Fibroblast of lung (primary cell): Measurements from ENCODE around the gene FAM180A.

Source experiments
- EZH2 ChIP-seq: IDR thresholded peaks from 2 replicates; pipeline ENCODE4 v1.5.1; 2012; ENCODE audit warnings: low read length, control low read depth, mild to moderate bottlenecking; ENCODE audit errors: missing control alignments
- TF ChIP-seq, protein P1 (sequence below), 2 donors: IDR thresholded peaks in 1 of 2; conservative IDR thresholded peaks in 1 of 2; 1 replicate in 1 of 2; 2 replicates in 1 of 2; pipeline ENCODE4 v1.5.1; 2011 to 2012; ENCODE audit warnings: low read length in 2 of 2, control low read depth in 1 of 2, inconsistent platforms in 1 of 2, low read depth in 1 of 2, mild to moderate bottlenecking in 1 of 2

DNA sequence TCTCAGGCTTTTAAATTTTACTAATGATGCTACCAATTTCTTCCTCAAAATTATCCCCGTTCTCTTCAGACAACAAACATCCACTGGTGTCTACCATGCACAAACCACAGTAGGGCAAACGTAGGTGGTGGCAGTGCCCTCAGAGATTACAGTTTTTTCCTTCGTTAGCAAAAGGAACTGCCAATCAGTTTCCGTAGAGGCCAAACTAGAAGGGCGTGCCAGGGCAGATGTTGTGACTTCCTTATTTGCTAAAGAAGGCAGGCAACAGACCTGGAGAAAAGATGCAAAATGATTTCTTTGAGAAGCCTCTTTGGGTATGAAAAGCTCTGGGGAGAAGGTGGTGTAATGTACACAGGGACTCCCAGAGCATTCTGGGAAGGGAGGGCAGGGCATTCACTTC, 7.6 kb upstream of the FAM180A start:
- TF ChIP-seq, protein P1, sequence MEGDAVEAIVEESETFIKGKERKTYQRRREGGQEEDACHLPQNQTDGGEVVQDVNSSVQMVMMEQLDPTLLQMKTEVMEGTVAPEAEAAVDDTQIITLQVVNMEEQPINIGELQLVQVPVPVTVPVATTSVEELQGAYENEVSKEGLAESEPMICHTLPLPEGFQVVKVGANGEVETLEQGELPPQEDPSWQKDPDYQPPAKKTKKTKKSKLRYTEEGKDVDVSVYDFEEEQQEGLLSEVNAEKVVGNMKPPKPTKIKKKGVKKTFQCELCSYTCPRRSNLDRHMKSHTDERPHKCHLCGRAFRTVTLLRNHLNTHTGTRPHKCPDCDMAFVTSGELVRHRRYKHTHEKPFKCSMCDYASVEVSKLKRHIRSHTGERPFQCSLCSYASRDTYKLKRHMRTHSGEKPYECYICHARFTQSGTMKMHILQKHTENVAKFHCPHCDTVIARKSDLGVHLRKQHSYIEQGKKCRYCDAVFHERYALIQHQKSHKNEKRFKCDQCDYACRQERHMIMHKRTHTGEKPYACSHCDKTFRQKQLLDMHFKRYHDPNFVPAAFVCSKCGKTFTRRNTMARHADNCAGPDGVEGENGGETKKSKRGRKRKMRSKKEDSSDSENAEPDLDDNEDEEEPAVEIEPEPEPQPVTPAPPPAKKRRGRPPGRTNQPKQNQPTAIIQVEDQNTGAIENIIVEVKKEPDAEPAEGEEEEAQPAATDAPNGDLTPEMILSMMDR (conservative IDR thresholded peaks at IDR 0.05 in 1 of 2, IDR thresholded peaks at IDR 0.05 in 1 of 2; ENCODE audit: low read depth in 1 of 2, low read length in 2 of 2), result no peak
- no peak for TF ChIP-seq EZH2
